Ureter (tissue), 1 donor: Measurements from ENCODE around the gene GLDC. TPM values are rescaled to one million over a fixed set of nuclear protein-coding genes. Genes with fewer than 3 reads are reported as not detected.

Experiments used
- DNase-seq: peaks from one replicate; pipeline ENCODE4 v3.0.0-alpha.2; 2020; ENCODE audit warnings: low spot score
- total RNA-seq: library from RNA; stranded (reverse); gene quantifications from one replicate; pipeline ENCODE4 v1.2.4, GENCODE V29; 2023
- donor health status: DM: yes; HTN: yes; CAD: no.

Gene GLDC
- total RNA-seq, 1 donor from 2014 or later, result 117 TPM

GRCh38 chr9:6620796-6621195 is 24.7 kb downstream of the GLDC start:
- DNase-seq, result no peak

GRCh38 chr9:6620353-6620752 is 25.2 kb downstream of the GLDC start:
- no peak for DNase-seq

- DNase-seq, result no peak
Measured at GRCh38 chr9:6619909-6620308, 25.6 kb downstream of the GLDC start.

GRCh38 chr9:6616951-6617602 is 28.5 kb downstream of the GLDC start:
- no peak for DNase-seq

- no peak for DNase-seq
Measured at GRCh38 chr9:6614489-6614888, 31.0 kb downstream of the GLDC start.

- no peak for DNase-seq
Measured at GRCh38 chr9:6611865-6612264, 33.7 kb downstream of the GLDC start.

- no peak for DNase-seq
Measured at GRCh38 chr9:6610073-6610472, 35.5 kb downstream of the GLDC start.

- no peak for DNase-seq
Measured at GRCh38 chr9:6609497-6610016, 36.0 kb downstream of the GLDC start.

- no peak for DNase-seq
Measured at GRCh38 chr9:6605202-6605601, 40.3 kb downstream of the GLDC start.

GRCh38 chr9:6600426-6600825 is 45.1 kb downstream of the GLDC start:
- DNase-seq, result no peak

- DNase-seq, result no peak
Measured at GRCh38 chr9:6600006-6600405, 45.5 kb downstream of the GLDC start.

- DNase-seq, result no peak
Measured at GRCh38 chr9:6598249-6598725, 47.2 kb downstream of the GLDC start.

- no peak for DNase-seq
Measured at GRCh38 chr9:6592791-6593190, 52.7 kb downstream of the GLDC start.

- no peak for DNase-seq
Measured at GRCh38 chr9:6592231-6592630, 53.3 kb downstream of the GLDC start.

GRCh38 chr9:6590772-6591384 is 54.7 kb downstream of the GLDC start:
- no peak for DNase-seq

- no peak for DNase-seq
Measured at GRCh38 chr9:6590334-6590733, 55.2 kb downstream of the GLDC start.

GRCh38 chr9:6584881-6585597 is 60.5 kb downstream of the GLDC start:
- DNase-seq, result no peak

- no peak for DNase-seq
Measured at GRCh38 chr9:6581253-6581652, 64.3 kb downstream of the GLDC start.

- no peak for DNase-seq
Measured at GRCh38 chr9:6579613-6580012, 65.9 kb downstream of the GLDC start.

GRCh38 chr9:6576987-6577386 is 68.5 kb downstream of the GLDC start:
- no peak for DNase-seq

GRCh38 chr9:6575324-6576034 is 70.0 kb downstream of the GLDC start:
- no peak for DNase-seq

- DNase-seq, result no peak
Measured at GRCh38 chr9:6567140-6567591, 78.4 kb downstream of the GLDC start.
